Lung microvascular endothelial cell (primary cell): ENCODE measurements around the gene CHD9. TPM values are rescaled to one million over a fixed set of nuclear protein-coding genes. Genes with fewer than 3 reads are reported as not detected.
A peak's percentile ranks its signal among the peaks of the same experiment; 100 is the strongest.
"Not testable (repeated sequence)": the region's sequence is repeated elsewhere in the genome, so short reads cannot be mapped to it uniquely, and the experiment has no call there.

Experiments
- DNase-seq, 2 donors: peaks; one replicate each; pipeline versions ENCODE4 v3.0.0 to v3.0.0-alpha.2; 2010; ENCODE audit warnings: low read depth in 2 of 2
- total RNA-seq: library from RNA; depleted of rRNA; stranded (reverse); fragments of >200 nt; gene quantifications from 2 replicates; pipeline ENCODE4 v1.2.1, GENCODE V29; 2014

CHD9 gene
- total RNA-seq, 1 donor from 2014 or later = 41.7 TPM

DNA sequence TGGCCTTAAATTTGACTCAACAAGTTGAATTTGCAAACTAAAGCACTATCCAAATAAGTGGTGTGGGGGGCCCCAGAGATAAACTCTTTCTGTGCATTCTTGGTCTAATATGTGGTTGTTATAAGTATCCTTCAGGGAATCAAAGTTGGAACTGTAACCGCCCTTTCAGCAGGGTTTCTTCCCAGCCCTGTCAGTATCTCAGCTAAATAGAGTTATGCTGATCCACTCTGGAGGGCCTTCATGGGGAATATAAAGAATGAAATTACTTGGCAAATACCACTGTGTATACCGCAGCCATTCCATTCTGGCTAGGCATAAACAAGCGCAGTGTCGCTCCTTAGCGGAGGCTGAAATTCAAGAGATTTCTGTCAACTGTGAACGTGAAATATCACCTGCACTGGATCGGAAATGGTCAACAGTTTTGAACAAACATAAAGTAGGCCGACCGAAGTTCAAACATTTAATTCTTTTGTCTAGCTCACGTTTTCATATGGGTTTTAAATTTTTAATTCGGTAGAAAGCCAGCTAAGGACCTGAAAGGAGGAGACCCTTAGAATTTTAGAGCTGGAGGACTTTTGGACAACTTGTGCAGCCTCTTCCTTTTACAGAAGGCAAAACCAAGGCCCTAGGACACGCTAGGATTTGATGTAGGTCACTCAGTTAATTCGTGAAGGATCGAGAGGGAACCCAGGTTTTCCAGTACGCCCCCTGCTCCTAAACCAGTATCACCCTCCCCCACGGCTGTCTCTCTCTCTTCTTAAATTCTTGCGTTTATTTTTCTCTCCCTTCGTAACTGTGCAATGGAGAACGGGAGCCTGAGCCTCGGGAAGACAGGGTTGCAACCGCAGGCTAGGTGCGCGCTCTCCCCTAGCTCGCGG, 74.7 kb downstream of the CHD9 start:
- DNase-seq = no peak

DNA sequence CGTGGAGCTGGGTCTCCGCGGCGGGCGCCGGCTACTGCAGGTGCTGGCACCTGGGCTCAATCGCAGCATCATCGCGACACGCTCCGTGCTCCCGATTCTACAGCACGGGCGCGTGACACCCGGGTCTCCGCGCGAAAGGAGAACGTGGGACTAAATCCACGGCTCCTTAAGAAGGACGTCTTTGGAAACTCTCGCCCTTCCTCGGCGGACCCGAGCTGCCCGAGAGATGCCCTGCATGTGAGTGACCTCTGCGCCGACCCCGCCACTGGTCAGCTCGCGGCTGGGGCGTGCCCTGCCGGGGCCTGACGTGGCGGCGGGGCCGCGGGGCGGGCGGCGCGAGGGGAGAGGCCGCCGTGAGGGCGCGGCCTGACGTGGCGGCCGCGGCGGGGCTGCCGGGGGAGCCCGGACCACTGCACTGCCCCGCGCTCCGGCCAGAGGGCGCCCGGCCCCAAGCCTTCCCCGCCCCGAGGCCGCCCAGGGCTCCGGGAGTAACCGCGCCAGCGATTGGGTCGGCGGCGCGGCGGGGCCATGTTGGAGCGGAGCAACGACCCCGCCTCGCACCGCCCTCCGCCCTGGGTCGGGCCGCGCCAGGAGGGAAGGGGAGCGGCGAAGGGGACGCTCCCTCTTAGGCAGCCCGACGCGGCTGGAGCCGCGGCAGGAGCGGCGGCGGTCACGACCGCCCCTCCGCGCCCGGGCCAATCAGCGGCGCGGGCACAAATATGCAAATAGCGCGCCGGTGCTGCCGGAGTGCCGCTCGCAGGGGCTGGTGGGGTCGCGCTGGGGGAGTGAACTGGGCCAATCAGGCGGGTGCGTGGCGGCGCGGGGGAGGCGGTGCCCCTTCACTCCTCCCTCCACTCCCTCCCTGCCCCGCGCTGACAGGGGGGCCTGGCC, 75.6 kb downstream of the CHD9 start:
- peak; percentile 97 to 98 for DNase-seq

DNA sequence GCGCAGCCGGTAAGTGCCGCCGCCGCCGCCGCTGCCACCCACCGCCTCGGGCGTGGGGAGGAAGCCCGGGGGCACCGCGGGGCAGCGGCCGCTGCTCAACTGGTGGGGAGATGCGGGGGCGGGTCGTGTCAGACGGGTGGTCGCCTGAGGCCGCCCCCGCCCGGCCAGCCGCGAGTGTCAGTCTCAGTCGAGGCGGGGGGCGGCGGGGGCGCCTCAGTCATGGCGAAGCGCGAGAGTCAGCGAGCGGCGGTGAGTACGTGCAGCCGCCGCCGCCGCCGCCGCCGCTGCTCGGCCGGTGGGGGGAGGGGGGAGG, 76.2 kb downstream of the CHD9 start:
- DNase-seq = no peak

DNA sequence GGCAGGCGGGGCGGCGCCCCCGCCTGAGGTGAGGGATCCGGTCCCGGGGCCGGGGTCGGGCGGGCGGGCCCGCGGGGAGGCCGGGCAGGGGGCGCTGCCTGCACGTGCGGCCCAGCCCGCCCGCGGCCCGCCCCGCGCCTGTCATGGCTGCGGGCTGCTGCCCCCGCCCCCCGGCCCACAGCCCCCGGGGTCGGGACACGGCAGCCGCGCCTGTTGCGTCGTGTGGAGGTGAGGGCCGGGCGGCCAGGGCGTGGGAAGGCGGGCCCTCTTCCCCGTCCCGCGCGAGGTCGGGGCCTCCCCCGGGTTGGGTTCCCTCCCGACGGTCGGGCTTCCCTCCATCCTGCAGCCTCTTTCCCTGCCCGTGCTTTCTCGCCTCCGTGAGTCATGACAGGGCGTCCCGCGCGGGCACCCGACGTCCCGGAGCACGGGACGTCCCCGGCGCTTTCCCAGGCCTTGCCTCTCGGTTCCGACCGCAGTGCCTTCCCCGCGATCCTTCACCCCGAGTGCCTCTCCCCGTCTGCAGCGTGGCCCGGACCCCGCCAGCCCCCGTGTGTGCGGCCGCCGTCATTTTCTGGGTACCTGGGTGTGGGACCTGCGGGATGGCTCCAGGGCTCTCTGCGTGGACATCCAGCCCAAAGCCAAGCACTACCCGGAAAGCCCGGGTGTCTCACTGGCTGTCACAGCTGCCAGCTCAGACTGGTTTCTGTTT, 76.7 kb downstream of the CHD9 start:
- peak; percentile 51 to 56 for DNase-seq

DNA sequence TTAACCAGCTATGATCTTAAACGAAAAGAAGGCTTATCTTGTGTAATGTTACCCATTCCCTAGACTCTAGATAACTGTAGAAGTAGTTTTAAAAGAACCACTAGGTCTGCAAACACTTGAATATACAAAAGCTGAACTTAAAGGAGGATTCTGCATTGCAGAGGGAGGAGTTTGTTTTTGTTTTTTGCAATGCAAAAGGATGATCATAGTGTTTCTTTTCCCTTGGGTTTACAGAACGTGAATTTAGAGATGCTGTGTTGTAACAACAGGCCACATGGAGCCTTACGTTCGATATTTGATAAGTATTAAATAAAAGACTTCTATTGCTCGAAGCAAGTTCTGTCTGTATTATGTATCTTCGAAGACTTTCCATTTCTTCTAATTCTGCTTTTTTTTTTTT, 77.6 kb downstream of the CHD9 start:
- no peak for DNase-seq

DNA sequence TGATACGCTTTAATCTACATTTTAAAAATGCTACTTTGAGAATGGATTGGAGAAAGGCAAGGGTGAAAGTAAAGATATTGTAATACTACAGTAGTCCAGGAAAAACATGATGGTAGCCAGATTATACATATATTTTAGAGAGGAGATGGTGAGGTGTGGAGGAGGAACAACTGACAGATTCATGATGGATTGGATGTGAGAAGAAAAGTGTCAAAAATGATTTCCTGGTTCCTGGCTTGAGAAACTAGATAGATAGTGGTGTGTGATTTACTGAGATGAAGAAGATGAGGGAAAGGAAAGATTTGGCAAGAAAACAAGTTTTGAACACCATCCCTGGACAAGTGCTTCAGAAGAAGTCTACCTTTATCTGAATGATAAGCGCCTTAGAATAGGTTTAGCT, 80.5 kb downstream of the CHD9 start:
- DNase-seq = no peak

DNA sequence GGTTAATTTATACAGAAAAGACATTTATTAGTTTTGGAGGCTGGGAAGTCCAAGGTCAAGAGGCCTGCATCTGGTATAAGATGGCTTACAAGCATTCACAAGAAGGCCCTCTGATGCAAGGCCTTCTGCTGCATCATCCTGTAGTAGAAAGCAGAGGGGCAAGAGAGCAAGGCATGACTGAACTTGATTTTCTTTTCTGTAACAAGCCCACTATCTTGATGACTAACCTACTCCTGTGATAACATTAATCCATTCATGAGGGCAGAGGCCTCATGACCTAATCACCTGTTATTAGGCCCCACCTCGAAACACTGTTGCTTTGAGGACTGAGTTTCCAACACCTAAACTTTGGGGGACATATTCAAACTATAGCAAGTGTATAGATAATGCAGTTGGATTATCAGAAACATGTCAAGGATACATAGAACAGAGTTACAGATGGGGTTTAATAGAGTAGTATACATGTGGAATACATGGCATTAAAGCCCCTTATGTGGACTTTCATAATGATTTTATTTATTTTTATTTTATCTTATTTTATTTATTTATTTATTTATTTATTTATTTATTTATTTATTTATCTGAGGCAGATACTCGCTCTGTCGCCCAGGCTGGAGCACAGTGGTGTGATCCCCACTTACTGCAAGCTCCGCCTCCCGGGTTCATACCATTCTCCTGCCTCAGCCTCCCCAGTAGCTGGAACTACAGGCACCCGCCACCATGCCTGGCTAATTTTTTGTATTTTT, 88.2 kb downstream of the CHD9 start:
- DNase-seq = no peak

DNA sequence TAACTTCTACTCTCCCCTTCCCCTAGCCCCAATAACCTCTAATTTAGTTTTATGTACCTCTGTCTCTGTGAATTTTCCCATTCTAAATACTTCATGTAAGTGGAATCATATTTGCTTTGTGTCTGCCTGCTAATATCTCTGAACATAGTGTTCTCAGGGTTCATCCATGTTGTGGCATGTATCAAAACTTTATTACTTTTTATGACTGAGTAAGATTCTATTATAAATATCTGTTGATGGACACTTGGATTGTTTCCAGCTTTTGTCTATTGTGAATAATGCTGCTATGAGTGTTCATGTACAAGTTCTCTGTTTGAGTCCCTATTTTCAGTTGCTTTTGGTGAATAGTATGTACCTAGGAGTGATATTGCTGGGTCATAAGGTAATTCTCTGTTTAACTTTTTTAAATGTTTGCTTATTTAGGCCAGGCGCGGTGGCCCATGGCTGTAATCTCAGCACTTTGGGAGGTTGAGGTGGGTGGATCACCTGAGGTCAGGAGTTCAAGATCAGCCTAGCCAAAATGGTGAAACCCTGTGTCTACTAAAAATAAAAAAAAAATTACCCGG, 92.8 kb downstream of the CHD9 start:
- peak; percentile 62 to 80 for DNase-seq

DNA sequence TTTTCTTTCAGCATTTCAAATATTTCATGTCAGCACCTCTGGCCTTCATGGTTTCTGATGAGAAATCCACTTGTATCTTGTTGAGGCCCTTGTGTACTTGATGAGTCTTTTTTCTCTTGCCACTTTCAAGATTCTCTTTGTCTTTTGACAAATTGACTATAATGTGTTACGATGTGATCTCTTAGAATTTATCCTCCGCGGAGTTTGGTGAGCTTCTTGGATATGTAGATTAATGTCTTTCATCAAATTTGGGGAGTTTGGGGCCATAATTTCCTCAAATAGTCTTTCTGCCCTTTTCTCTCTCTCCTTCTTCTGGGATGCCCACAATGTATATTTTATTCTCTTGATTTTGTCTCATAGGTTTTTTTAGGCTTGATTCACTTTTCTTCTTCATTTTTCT, 96.0 kb downstream of the CHD9 start:
- no peak for DNase-seq

DNA sequence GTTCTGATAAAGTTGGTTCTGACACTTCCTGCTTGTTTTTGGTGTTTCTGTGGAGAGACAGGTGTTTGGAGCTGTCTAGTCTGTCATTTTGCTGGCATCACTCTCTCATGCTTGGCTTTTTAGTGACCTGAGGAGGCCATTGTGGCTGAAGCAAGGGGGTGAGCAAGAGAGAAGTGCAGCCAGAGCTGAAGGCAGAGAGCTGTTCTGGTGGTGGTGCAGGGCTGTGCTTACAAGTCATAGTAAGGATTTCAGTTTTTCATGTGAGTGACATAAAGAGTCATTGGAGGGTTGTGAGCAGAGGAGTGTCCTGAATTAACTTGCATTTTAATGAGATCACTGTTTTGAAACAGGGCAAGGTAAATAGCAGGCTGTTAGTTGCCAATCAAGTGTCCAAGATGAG, 97.5 kb downstream of the CHD9 start:
- DNase-seq = no peak

DNA sequence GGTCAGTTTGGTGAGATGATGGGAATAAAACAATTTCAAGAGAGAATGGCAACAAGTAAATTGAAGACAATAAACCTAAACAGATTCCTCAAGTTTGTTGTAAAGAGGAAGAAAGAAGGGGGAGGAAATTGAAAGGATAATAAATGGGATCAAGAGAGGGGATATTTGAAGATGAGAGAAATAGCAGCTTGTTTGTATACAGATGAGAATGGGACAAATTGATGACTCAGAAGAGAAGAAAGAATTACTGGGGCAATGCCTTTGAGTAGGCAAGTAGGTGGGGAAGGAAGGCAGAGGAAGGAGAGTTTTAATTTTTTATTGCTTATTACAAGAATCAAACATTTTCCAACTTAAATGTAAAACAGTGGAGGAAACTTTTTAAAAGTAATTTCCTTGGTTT, 98.3 kb downstream of the CHD9 start:
- no peak for DNase-seq

DNA sequence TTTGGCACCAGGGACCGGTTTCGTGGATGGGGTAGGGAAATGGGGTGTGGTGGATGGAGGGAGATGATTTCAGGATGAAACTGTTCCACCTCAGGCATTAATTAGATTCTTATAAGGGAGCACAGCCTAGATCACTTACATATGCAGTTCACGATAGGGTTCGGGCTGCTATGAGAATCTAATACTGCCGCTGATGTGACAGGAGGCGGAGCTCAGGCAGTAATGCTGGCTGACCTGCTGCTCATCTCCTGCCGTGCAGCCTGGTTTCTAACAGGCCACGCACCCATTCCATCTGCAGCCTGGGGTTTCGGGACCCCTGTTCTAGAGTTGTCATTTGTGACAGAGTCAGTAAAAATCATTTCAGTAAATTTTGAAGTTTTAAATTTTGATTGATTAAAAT, 99.7 kb downstream of the CHD9 start:
- peak in 1 of 2 donors; percentile 7 for DNase-seq

DNA sequence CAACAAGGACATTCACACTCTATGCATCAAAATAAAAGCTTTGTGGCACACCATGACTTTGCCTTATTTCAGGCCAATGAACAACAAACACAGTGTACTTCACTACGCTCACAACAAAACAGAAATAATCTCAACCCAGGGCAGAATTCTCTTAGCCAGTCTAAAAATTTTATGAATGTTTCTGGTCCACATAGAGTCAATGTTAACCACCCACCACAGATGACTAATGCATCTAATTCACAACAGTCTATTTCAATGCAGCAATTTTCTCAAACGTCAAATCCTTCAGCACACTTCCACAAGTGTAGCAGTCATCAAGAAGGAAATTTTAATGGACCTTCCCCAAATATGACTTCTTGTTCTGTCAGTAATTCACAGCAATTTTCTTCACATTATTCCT, 101.7 kb downstream of the CHD9 start:
- no peak for DNase-seq

DNA sequence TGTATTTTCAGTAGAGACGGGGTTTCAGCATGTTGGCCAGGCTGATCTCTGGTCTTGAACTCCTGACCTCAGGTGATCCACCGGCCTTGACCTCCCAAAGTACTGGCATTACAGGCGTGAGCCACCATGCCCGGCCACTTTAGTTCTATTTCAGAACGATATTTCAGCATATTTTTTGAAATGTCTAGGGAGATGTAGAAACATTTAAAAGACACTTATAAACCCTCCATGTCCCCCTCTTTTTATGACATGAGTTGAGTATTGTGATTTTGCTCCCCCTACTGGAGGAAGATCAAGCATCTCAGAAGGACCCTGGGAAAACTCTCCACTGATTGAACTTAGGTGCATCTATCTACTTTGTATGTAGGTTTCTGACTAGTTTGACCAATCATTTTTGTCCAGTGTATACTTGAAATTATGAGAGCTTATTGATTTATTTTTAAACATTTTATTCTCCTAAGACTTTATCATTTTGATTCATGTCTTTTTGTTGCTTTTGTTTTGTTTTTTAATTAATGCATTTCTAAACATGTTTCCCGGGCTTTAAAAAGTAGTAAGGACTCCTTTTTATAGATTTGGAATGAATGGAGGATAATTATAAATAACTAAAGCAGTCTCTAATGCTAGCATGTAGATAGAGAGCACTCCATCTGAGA, 105.1 kb downstream of the CHD9 start:
- DNase-seq = peak; percentile 71 to 72

DNA sequence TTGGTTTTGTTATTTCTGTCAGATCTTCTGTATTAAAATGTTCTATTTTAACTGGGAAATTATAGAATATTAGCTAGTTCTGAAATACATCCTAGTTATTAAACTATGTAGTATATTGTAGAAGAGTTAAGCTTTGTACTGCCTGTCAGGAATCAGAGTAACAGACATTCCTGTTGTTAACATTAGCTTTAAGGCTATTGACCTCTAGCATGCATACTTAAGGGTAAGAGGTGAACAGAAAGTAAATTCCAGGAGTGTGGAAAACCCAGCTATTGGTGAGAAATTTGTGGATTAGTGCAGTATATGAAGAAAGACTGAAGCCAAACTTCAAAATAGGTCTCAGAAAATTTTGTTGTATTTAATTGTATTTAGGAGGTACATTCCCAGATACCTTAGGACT, 111.3 kb downstream of the CHD9 start:
- no peak for DNase-seq

DNA sequence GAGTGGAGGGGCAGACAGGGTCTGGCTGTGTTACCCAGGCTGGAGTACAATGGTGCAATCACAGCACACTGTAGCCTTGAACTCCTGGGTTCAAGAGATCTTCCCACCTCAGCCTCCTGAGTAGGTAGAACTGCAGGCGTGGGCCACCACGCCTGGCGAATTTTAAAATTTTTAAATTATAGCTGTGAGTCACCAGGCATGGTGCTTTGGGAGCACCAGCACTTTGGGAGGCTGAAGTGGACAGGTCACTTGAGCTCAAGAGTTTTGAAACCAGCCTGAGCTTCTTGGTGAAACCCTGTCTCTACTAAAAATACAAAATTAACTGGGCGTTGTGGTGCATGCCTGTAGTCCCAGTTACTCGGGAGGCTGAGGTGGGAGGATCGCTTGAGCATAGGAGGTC, 114.0 kb downstream of the CHD9 start:
- DNase-seq = no peak

DNA sequence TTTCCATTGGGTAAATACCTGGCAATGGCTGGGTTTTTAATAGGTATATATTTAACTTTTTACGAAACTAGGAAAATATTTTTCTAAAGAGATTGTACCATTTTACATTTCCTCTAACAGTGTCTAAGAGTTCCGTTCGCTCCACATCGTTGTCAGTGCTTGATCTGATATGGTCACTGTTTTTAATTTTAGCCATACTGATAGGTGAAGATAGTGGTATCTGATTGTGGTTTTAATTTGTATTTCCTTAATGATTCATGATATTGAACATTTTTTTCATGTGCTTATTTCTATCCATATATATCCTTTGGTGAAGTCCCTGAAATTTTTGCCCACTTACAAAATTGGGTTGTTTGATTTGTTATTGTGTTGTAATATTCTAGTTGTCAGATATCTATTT, 117.7 kb downstream of the CHD9 start:
- peak in 1 of 2 donors; percentile 11 for DNase-seq

DNA sequence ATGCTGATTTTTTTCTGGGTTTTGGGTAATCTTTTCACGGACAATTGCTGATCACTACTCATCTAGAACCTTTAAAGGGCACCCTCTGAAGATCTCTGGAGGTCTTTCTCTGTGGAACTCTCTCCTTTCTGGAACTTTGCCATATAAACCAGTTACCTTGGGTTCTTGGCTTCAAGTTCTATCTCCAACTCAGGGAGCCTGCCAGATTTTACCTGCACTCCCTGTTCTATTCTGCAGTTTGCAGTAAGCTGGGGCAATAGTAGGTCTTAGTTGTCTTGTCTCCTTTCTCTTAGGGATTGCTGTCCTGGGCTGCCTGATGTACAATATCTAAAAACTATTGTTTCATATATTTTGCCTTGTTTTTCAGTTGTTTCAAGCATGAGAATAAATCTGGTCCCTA, 120.3 kb downstream of the CHD9 start:
- no peak for DNase-seq

DNA sequence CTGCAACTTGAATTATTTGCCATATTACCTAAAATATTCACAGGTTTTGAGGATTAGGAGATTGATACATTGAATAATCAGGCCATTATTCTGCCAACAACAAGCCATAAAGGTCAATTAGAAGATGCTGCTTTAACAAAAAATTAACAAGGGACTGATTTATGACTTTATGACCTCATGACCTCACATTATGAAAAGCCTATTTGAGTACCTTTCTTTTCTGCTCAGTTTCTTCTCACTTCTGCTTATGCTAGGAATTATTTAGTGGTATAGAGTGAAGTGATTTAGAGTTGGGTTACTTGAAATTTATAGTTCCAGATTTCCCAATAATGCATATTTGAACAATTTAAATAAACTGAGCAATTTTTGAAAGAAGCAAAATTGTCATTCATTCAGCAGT, 121.6 kb downstream of the CHD9 start:
- DNase-seq = no peak

DNA sequence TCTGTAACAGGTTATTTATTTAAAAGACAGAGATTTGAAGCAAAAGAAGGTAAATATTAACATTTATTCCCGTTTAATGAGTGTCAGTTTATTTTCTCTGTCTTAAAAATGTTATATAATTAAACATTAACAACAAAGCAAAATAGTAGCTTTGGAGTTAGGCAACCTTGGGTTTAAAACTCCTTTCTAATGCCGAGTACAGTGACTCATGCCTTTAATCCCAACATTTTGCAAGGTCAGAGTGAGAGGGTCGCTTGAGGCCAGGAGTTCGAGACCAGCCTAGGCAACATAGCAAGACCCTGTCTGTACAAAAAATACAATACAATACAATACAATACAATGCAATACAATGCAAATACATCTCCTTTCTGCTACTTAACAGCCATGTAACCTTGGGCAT, 128.7 kb downstream of the CHD9 start:
- no peak for DNase-seq

DNA sequence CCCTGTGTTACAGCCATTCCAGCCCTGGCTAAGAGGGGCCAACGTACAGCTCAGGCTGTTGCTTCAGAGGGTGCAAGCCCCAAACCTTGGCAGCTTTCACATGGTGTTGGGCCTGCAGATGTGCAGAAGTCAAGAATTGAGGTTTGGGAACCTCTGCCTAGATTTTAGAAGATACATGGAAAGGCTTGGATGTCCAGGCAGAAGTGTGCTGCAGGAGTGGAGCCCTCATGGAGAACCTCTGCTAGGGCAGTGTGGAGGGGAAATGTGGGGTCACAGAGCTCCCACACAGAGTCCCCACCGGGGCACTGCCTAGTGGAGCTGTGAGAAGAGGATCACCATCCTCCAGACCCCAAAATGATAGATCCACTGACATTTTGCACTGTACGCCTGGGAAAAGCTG, 130.9 kb downstream of the CHD9 start:
- DNase-seq = not testable (repeated sequence)
